HL-60 (cell line): ENCODE measurements around the gene MLLT10.
"Not testable (repeated sequence)": the region's sequence is repeated elsewhere in the genome, so short reads cannot be mapped to it uniquely, and the experiment has no call there.

Experiments used
- SPI1 ChIP-seq: IDR thresholded peaks from 2 replicates; pipeline ENCODE4 v1.6.1; 2012; ENCODE audit warnings: low read depth, mild to moderate bottlenecking, borderline replicate concordance
- TF ChIP-seq, protein P1 (sequence below): IDR thresholded peaks from one replicate; pipeline ENCODE4 v1.5.1; 2011; ENCODE audit warnings: low read length, control low read depth, inconsistent platforms; ENCODE audit not compliant: insufficient read depth

DNA sequence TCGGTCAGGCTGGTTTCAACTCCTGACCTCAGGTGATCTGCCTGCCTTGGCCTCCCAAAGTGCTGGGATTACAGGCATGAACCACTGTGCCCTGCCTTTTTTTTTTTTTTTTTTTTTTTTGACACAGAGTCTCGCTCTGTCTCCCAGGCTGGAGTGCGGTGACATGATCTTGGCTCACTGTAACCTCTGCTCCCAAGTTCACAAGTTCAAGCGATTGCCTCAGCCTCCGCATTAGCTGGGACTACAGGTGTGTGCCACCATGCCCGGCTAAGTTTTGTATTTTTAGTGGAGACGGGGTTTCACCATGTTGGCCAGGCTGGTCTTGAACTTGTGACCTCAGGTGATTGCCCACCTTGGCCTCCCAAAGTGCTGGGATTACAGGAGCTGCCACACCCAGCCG is 94.6 kb downstream of the MLLT10 start:
- TF ChIP-seq, protein P1, sequence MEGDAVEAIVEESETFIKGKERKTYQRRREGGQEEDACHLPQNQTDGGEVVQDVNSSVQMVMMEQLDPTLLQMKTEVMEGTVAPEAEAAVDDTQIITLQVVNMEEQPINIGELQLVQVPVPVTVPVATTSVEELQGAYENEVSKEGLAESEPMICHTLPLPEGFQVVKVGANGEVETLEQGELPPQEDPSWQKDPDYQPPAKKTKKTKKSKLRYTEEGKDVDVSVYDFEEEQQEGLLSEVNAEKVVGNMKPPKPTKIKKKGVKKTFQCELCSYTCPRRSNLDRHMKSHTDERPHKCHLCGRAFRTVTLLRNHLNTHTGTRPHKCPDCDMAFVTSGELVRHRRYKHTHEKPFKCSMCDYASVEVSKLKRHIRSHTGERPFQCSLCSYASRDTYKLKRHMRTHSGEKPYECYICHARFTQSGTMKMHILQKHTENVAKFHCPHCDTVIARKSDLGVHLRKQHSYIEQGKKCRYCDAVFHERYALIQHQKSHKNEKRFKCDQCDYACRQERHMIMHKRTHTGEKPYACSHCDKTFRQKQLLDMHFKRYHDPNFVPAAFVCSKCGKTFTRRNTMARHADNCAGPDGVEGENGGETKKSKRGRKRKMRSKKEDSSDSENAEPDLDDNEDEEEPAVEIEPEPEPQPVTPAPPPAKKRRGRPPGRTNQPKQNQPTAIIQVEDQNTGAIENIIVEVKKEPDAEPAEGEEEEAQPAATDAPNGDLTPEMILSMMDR, result not testable (repeated sequence)
- TF ChIP-seq SPI1, result not testable (repeated sequence)
